Measurements from ENCODE around the gene RUNX2.

The RUNX2 gene

GRCh38 chr6:45344900-45345299 is 16.8 kb downstream of the RUNX2 start:
- intact Hi-C loops (cut with DNase I) = no loop called here

GRCh38 chr6:45350186-45350710 is 22.1 kb downstream of the RUNX2 start:
- no peak for DNase-seq

More at GRCh38 chr6:45344900-45345299, 16.8 kb downstream of the RUNX2 start:
- no peak for DNase-seq

DNA sequence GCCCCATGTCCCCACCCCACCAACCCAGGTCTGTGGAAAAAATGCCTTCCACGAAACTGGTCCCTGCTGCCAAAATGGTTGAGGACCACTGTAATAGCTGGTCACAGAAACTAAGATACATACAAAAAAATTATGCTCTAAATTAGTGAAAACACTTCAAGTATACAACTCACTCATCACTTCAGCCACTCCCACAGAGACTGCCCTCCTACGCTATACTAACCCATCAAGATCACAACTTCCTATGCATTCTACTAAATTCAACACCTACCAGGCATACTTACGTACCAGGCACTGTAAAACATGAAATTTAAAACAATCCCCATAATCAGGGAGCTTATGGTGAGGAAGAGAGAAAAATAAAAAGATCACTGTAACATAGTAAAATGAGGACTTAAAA is 22.9 kb downstream of the RUNX2 start:
- intact Hi-C loops (cut with DNase I) = no loop called here
- DNase-seq = no peak

More at GRCh38 chr6:45350186-45350710, 22.1 kb downstream of the RUNX2 start:
- intact Hi-C loops (cut with DNase I) = no loop called here

DNA sequence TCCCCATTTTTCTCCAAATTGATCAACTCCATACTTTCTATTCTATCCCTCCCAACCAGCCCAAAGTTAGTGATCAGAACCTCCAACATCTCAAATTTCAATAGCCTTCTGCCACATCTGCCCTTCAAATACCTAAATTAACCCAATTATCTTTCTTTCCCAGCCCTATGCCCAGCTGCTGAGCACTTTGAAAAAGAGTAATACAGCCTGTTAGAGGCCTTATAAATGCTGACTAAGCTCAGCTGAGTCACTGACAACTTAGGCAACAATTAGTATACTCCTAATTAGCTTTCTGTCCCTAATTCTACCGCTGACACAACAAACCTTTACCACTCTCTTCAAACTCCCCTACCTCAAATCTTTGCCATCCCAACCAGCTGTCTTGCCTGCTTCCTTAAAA is 23.5 kb downstream of the RUNX2 start:
- no peak for DNase-seq
- intact Hi-C loops (cut with DNase I) = no loop called here

GRCh38 chr6:45353654-45354053 is 25.5 kb downstream of the RUNX2 start:
- no peak for DNase-seq
- intact Hi-C loops (cut with DNase I) = no loop called here

GRCh38 chr6:45364466-45364865 is 36.3 kb downstream of the RUNX2 start:
- intact Hi-C loops (cut with DNase I) = no loop called here
- DNase-seq = no peak

- intact Hi-C loops (cut with DNase I) = no loop called here
- no peak for DNase-seq
Observed at GRCh38 chr6:45365036-45365435, 36.9 kb downstream of the RUNX2 start.

GRCh38 chr6:45366534-45366933 is 38.4 kb downstream of the RUNX2 start:
- intact Hi-C loops (cut with DNase I) = no loop called here
- DNase-seq = no peak

GRCh38 chr6:45367999-45368398 is 39.9 kb downstream of the RUNX2 start:
- intact Hi-C loops (cut with DNase I) = no loop called here
- no peak for DNase-seq

GRCh38 chr6:45369870-45370269 is 41.7 kb downstream of the RUNX2 start:
- intact Hi-C loops (cut with DNase I) = no loop called here

DNA sequence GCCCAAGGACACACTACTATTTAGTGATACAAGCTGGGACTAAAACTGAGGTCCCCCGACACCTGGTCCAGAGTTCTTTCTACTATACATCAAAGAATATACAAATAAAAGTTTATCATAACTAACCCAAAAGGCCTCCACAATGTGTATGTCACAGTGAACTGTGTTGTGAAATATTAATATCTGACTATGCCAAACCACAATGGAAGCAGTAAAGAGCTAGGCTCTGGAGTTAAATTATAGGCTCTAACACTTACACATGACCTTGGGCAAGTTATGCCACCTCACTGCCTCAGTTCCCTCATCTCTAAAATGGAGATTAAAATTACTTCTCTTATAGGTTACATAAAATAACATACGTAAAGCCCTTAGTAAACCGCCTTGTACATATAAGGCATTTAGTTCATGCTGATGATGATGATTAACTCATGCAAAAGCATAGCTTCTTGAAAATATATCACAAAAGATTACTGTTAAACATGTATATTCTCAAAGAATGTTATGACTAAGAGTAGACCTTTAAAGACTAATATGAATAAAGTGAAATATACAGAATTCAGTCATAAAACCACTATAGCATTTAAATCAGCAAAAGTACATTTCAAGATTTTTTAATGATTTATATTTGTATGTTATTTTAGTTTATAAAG is 43.9 kb downstream of the RUNX2 start:
- intact Hi-C loops (cut with DNase I) = no loop called here
- DNase-seq = no peak

More at GRCh38 chr6:45369870-45370269, 41.7 kb downstream of the RUNX2 start:
- no peak for DNase-seq

GRCh38 chr6:45375449-45375848 is 47.3 kb downstream of the RUNX2 start:
- intact Hi-C loops (cut with DNase I) = no loop called here
- DNase-seq = no peak

GRCh38 chr6:45376310-45377042 is 48.3 kb downstream of the RUNX2 start:
- intact Hi-C loops (cut with DNase I) = no loop called here
- peak in 1 of 42 donors; percentile 10 for DNase-seq

- DNase-seq = peak in 24 of 42 donors; percentile 3 to 91 (median 80)
- intact Hi-C loops (cut with DNase I) = no loop called here
Observed at GRCh38 chr6:45377043-45377553, 49.0 kb downstream of the RUNX2 start.

- intact Hi-C loops (cut with DNase I) = no loop called here
- DNase-seq = peak; percentile 75 to 95 (median 91)
Observed at GRCh38 chr6:45377554-45378333, 49.6 kb downstream of the RUNX2 start, which contains the start of gene SUPT3H. TSS of gene SUPT3H (minus strand) at chr6:45377934.

GRCh38 chr6:45378334-45378926 is 50.3 kb downstream of the RUNX2 start:
- peak in 35 of 42 donors; percentile 5 to 76 (median 46) for DNase-seq
- intact Hi-C loops (cut with DNase I) = no loop called here

- intact Hi-C loops (cut with DNase I) = loop anchor here (5.0 kb wide), 1 partner anchor 35 kb away; no protein-coding TSS in a partner anchor
- DNase-seq = no peak
Observed at GRCh38 chr6:45382391-45382790, 54.3 kb downstream of the RUNX2 start.

- intact Hi-C loops (cut with DNase I) = no loop called here
- no peak for DNase-seq
Observed at GRCh38 chr6:45386501-45386900, 58.4 kb downstream of the RUNX2 start.

DNA sequence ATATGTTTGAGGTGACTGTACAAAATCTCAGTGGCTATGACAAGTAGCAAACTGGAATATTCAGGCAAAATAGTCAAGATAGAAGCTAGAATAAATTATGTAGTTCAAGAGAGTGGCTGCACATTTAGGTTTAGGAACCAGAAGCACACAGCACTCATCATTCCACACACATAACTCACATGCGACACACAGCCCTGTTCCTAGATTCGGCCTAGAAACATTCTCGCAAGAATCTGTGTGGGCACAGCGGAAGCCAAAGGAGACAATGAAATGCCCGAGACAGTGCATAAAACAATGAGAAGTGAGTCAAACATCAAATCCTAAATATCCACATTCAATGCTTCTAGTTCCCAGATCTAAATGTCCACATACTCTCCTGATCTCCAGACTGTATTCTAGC is 59.1 kb downstream of the RUNX2 start:
- DNase-seq = no peak
- intact Hi-C loops (cut with DNase I) = no loop called here
